Measurements from ENCODE around the gene JMJD1C.
"Not testable (repeated sequence)": the region's sequence is repeated elsewhere in the genome, so short reads cannot be mapped to it uniquely, and the experiment has no call there.

The JMJD1C gene

DNA sequence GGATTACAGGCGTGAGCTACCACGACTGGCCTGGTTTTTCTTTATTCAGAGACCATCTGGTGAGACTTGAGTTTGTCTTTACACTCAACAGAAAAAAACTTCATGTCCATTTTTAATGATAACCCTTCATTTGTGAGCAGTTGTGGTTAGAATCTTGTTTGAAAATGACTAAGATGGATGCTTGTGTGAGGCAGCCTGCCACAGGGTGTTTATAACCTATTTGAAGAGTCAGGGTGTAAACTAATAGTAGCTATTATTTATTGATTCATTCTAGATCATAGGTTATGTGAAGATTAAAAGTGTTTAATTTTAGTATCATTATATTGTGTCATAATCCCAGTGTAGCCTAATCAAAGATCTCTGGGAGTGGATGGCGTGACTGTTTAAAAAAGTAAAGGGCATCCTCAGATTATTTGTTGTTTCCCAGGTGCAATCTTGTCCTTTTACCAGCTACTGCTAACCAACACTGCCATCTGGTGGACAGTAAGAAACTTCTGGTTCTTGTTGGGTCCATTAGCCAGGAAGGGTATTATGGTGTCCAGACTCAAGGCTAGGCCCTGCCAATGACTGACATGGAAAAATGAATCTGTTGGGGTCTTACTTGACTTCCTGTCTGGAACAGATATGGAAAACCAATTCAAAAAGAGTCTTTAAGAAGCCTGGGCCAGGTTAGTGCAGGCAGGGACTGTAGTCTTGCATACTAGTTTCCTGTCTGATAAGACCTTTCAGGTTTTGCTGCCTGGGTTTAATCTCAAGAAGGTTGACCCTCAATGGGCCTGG, 307.7 kb downstream of the JMJD1C start:
- DNase-seq, result peak; percentile 68

GRCh38 chr10:63156236-63156635, 309.5 kb downstream of the JMJD1C start:
- no peak for DNase-seq

DNA sequence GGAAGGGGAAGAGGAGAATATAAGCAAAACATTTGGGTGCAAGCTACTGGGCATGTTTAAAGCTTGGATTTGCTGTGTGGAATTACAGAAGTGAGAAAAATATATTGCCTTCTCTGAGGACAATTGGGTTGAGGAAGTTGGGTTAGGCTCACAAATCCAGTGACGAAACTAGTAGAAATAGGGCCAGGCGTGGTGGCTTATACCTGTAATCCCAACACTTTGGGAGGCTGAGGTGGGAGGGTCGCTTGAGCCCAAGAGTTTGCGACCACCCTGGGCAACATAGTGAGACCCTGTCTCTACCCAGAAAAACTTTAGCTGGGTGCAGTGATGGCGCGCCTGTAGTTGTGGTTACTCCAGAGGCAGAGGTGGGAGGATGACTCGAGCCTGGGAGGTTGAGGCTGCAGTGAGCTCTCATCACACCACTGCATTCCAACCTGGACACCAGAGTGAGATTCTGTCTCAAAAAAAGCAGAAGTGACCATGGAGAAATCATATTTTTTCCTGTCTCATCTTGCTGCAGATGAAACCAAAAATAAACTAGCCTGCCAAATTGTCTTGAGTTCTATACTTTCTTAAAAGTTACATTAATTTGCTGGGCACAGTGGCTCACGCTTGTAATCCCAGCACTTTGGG, 310.3 kb downstream of the JMJD1C start:
- DNase-seq, result no peak

DNA sequence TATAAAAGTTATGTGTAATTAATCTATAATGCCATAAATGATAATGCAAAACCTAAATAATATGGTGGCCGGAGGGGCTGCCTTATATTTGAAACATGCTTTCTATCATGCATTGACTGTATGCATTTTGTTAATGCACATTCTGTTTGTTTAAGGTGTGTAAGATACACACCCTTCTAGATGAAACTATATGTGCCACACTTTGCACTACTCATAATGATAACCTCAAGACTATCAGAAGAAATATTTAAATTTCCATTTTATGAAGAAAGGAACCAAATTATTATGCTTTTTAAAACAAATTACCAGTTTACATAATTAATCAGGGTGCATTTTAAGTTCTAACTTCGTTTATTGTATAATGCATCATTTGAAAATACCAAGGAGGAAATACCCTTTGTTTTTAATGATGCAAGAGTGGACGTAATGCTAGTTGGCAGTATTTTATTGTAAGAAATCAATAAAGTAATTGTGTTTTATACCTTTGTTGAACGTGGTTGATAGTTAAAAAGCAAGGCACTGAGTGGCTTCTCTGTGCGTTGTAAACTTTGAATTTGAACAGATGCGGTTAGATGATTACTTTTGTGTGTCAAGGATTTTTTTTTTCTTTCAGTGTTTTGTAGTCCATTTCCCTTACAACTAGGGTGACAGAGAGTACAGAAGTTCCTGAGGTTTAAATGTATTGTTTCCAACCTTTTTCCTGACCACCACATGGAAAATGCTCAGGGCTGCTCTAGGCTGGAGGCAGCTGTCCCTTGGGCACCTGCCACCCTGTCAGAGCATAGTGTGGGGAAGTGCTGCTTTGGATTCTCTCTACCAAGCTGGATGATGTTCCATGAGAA, 311.0 kb downstream of the JMJD1C start:
- no peak for DNase-seq

DNA sequence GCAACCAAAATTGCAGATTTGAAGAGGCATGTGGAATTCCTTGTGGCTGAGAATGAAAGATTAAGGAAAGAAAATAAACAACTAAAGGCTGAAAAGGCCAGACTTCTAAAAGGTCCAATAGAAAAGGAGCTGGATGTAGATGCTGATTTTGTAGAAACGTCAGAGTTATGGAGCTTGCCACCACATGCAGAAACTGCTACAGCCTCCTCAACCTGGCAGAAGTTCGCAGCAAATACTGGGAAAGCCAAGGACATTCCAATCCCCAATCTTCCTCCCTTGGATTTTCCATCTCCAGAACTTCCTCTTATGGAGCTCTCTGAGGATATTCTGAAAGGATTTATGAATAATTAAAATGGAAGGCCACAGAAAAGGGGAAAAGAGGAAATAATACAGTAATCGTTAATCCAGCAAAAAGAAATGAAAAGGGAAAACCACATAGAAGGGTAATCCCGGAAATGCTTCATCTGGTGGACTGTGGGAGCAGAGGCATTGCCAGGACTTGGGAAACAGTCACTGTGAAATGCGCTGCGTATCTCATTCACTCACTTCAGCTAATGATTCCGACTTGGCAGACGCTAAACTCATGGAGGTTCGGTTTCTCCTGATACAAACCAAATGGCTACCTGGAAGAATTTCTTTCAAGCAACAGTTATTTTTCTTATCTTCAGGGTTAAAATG, 311.8 kb downstream of the JMJD1C start:
- not testable (repeated sequence) for DNase-seq

- DNase-seq, result no peak
Observed at GRCh38 chr10:63150745-63151144, 315.0 kb downstream of the JMJD1C start.

DNA sequence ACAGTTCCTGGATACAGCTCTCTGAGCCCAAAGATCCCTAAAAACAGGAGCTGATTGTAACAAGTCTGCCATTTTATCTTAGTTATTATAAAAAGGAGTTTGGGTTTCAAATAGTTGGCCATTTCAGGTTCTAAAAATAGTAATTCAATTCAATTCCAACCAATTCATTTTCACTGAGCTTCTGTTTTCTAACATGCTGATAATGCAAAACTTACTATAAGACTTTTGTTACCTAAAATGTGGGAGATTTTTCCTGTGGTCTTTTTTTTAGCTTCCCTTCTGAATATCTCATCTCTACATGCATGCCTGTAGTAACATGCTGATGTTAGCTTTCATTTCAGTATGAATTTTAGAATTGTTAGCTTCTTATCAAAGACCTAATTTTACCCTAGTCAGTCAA, 319.3 kb downstream of the JMJD1C start:
- DNase-seq, result no peak

DNA sequence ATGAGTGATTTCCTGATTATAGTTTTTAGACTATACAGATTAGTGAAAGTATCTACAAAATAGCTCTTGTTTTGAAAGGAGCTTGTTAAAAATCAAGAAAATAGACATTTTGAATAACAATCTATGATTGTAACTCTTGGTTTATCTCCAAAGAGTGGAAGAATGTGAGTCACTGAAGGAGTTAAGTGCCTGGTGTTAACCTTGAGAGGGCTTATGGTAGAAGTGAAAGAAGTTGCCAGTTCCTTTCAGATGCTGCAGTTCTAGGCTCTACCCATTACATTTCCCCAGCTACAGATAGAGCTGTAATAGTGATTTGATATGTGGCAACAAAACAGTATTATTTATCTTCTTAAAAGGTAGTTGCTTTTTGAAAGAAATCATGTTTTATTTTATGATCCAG, 320.0 kb downstream of the JMJD1C start:
- no peak for DNase-seq

GRCh38 chr10:63143987-63144386, 321.8 kb downstream of the JMJD1C start:
- no peak for DNase-seq

DNA sequence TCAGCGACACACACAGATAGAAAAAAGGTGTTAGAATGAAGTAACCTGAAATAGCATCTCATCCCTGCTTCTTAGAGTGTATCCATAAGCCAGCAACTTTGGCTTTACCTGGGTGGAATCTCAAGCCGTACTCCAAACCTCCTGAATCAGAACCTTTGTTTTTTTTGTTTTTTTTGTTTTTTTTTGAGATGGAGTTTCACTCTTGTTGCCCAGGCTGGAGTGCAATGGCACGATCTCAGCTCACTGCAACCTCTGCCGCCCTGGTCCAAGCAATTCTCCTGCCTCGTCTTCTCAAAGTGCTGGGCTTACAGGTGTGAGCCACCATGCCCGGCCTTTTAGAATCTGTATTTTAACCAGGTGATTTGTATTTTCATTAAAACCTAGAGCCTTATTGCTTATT, 323.6 kb downstream of the JMJD1C start:
- DNase-seq, result no peak

GRCh38 chr10:63140077-63140476, 325.7 kb downstream of the JMJD1C start:
- DNase-seq, result no peak

GRCh38 chr10:63137306-63137705, 328.5 kb downstream of the JMJD1C start:
- no peak for DNase-seq

DNA sequence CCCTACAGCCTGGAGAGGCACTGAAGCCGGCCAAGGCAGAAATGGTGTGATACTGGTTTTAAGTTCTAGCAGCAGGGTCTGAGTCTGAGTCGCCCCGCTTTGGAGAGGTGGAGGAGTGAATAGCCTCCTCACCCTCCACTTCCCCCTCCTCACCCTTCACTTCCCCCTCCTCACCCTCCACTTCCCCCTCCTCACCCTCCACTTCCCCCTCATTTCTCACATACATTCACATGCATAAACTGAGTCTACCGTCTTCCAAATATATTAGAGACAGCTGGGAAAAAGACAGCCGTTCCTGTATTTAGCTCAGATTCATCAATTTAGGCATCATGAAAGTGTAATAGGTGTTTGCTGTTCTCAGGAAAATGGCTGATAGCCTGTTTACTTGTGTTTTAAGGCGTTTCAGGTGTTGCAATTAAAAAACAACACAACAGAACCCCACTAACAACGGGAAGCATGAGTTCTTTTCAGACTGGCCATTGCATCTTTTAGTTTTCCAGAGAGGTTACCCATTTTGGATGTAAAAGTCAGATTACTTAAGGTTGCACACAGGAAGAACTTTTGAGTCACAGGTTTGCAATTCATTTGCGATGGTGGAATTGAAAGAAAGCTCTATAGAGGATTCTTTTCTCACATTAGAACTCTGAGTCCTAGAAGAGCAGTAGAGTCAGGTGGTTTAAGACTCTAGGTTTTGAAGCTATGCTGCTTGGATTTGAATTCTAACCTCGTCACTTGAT, 331.8 kb downstream of the JMJD1C start:
- no peak for DNase-seq

DNA sequence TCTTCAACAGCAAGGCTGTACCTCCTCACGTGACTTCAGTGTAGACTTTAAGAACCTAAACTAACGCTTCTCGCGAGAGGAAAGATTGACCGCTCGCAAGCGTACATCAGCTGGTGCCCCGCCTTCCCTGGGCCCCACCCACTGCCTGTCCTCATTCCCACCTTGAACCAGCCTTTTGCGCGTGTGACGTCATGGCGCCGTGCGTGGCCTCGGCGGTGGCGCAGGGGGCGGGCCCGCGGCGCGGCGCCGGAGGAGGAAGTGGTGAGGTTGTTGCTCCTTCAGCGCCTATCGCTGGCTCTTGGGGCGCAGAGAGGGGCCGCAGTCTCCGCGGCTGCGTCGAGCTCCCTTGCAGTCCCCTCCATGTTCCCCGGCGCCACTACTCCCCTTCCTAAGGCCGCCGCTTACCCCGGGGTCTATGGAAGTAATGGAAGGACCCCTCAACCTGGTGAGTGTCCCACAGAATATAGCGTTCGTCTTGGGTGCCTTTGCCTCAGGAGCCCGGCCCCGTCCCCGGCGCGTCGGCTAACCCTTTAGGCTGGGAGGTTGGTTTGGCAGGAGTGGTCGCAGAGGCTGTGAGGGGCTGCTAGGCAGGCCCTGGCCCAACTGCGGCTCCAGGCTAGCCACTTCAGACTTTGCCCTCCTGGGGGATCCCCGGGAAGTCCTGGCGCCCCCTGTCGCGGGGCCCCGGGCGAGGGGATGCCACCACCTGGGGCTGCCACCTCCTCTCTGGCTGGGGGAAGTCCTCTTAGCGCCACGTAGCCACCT, 332.5 kb downstream of the JMJD1C start, which contains the start of gene NRBF2:
TSS of gene NRBF2 (plus strand) at position 273 of the 765 bp plus-strand sequence. CDS start at position 416, 143 bp downstream.
- DNase-seq, result peak; percentile 96

GRCh38 chr10:63132651-63133055, 333.1 kb downstream of the JMJD1C start:
- DNase-seq, result no peak

- no peak for DNase-seq
Observed at GRCh38 chr10:63129888-63130287, 335.9 kb downstream of the JMJD1C start.

DNA sequence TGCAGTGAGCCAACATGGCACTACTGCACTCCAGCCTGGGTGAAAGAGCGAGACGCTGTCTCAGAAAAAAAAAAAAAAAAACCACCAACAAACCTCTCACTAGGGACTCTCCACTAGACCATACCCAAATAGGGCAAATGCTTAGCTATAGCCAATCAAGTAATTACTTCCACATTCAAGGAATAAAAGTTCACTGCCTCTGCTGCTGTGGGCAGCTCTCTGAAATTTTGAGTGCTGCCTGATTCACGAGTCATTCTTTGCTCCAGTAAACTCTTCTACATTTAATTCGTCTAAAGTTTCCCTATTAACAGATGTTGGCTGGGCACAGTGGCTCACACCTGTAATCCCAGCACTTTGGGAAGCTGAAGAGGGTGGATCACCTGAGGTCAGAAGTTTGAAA, 337.3 kb downstream of the JMJD1C start:
- no peak for DNase-seq

- no peak for DNase-seq
Observed at GRCh38 chr10:63125459-63125858, 340.3 kb downstream of the JMJD1C start.

GRCh38 chr10:63123727-63124362, 341.9 kb downstream of the JMJD1C start:
- DNase-seq, result no peak

- DNase-seq, result no peak
Observed at GRCh38 chr10:63120554-63120953, 345.2 kb downstream of the JMJD1C start.

- DNase-seq, result no peak
Observed at GRCh38 chr10:63119041-63119440, 346.7 kb downstream of the JMJD1C start.
